ENCODE measurements around the gene TECTA. TPM values are rescaled to one million over a fixed set of nuclear protein-coding genes. Genes with fewer than 3 reads are reported as not detected.

TECTA gene
- total RNA-seq, 1 experiment from 2014 or later: 0.41 TPM

DNA sequence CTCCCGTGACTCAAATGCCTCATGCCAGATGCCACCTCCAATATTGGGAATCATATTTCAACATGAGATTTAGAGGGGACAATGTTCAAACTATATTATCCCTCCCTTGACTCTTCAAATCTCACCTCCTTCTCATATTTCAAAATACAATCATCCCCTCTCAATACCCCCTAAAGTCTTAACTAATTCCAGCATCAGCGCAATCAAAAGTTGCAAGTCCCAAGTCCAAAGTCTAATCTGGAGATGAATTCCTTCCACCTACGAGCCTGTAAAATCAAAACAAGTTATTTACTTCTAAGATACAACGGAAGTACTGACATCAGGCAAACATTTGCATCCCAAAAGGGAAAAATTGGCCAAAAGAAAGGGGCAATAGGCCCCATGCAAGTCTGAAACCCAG lies 124.3 kb downstream of the TECTA start:
- ChIA-PET POLR2A (no interaction called here), CTCF (no interaction called here)
- TF ChIP-seq, protein P1, sequence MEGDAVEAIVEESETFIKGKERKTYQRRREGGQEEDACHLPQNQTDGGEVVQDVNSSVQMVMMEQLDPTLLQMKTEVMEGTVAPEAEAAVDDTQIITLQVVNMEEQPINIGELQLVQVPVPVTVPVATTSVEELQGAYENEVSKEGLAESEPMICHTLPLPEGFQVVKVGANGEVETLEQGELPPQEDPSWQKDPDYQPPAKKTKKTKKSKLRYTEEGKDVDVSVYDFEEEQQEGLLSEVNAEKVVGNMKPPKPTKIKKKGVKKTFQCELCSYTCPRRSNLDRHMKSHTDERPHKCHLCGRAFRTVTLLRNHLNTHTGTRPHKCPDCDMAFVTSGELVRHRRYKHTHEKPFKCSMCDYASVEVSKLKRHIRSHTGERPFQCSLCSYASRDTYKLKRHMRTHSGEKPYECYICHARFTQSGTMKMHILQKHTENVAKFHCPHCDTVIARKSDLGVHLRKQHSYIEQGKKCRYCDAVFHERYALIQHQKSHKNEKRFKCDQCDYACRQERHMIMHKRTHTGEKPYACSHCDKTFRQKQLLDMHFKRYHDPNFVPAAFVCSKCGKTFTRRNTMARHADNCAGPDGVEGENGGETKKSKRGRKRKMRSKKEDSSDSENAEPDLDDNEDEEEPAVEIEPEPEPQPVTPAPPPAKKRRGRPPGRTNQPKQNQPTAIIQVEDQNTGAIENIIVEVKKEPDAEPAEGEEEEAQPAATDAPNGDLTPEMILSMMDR (IDR thresholded peaks at IDR 0.05; ENCODE audit: insufficient read depth in 1 of 2, low read depth in 1 of 2, low read length in 1 of 2, severe bottlenecking in 1 of 2, unreplicated experiment in 1 of 2): no peak
- DNase-seq: no peak
- Histone ChIP-seq H3K9me3 (no peaks in the 10 kb centered on the region), H3K36me3 (ENCODE audit: control insufficient read depth, insufficient read depth, low read length) (no peaks in the 10 kb centered on the region), H3K4me3 (ENCODE audit: low read depth, low read length) (no peak overlapping the region), H3K27me3 (replicated peaks; ENCODE audit: control insufficient read depth, insufficient read depth, low read length) (0 out of 2 replicates have a peak, but pooled peaks cover 2% of the 10 kb centered on the region), H3K4me1 (no peaks in the 10 kb centered on the region)
- H3K4me3 Mint-ChIP-seq (ENCODE audit: unreplicated experiment): no peak overlapping the region
- peaks cover 9% of the 10 kb centered on the region for H3K27me3 Mint-ChIP-seq (ENCODE audit: insufficient read depth, unreplicated experiment)
- no peaks in the 10 kb centered on the region for H3K9me3 Mint-ChIP-seq (ENCODE audit: unreplicated experiment)
- no TSS peak for BruUV-seq (replicated peaks)
- intact Hi-C loops (cut with micrococcal nuclease; ENCODE audit: unreplicated experiment): no loop called here
- H3K36me3 Mint-ChIP-seq (ENCODE audit: insufficient read depth, unreplicated experiment): no peaks in the 10 kb centered on the region
- H3K27ac Mint-ChIP-seq (ENCODE audit: unreplicated experiment): no peak overlapping the region
- no peaks in the 10 kb centered on the region for H3K4me1 Mint-ChIP-seq (ENCODE audit: low read depth, unreplicated experiment)

DNA sequence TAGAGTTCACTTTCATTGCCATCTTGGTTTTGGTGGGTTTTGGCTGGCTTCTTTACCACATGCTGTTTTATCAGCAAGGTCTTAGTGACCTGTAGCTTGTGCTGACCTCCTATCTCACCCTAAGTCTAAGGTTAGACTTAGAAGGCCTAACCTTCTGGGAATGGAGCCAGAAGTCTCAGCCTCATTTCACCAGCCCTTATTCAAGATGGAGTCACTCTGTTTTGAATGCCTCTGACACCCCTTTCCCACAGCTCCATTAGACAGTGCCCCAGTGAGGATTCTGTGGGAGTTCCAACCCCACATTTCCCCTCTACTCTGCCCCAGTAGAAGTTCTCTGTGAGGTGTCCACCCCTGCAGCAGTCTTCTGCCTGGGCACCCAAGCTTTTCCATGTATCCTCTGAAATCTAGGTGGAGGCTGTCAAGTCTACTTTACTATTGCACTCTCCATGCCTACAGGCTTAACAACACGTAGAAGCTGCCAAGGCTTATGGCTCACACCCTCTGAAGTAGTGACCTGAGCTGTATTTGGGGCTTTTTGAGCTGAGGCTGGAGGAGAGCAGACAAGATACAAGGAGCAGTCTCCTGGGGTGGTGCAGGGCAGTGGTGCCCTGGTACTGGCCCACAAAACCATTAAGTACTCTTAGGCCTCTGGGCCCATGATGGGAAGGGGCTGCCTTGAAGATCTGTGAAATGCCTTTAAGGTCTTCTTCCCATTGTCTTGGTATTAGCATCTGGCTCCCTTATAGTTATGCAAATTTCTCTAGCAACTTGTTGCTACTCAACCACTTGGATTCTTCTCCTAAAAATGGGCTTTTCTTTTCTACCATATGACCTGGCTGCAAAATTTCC lies 125.6 kb downstream of the TECTA start:
- Mint-ChIP-seq H3K4me3 (ENCODE audit: unreplicated experiment) (no peak overlapping the region), H3K27me3 (ENCODE audit: insufficient read depth, unreplicated experiment) (peaks cover 4% of the 10 kb centered on the region), H3K36me3 (ENCODE audit: insufficient read depth, unreplicated experiment) (no peaks in the 10 kb centered on the region), H3K4me1 (ENCODE audit: low read depth, unreplicated experiment) (peaks cover 2% of the 10 kb centered on the region), H3K27ac (ENCODE audit: unreplicated experiment) (no peak overlapping the region), H3K9me3 (ENCODE audit: unreplicated experiment) (no peaks in the 10 kb centered on the region)
- ChIA-PET CTCF (no interaction called here), POLR2A (no interaction called here)
- TF ChIP-seq, protein P1 (IDR thresholded peaks at IDR 0.05; ENCODE audit: insufficient read depth in 1 of 2, low read depth in 1 of 2, low read length in 1 of 2, severe bottlenecking in 1 of 2, unreplicated experiment in 1 of 2): no peak
- no peak for DNase-seq
- BruUV-seq (replicated peaks): no TSS peak
- Histone ChIP-seq H3K4me3 (ENCODE audit: low read depth, low read length) (no peak overlapping the region), H3K27me3 (replicated peaks; ENCODE audit: control insufficient read depth, insufficient read depth, low read length) (0 out of 2 replicates have a peak, but pooled peaks cover 2% of the 10 kb centered on the region), H3K9me3 (no peaks in the 10 kb centered on the region), H3K4me1 (peaks cover 5% of the 10 kb centered on the region), H3K36me3 (ENCODE audit: control insufficient read depth, insufficient read depth, low read length) (no peaks in the 10 kb centered on the region)
- intact Hi-C loops (cut with micrococcal nuclease; ENCODE audit: unreplicated experiment): no loop called here

DNA sequence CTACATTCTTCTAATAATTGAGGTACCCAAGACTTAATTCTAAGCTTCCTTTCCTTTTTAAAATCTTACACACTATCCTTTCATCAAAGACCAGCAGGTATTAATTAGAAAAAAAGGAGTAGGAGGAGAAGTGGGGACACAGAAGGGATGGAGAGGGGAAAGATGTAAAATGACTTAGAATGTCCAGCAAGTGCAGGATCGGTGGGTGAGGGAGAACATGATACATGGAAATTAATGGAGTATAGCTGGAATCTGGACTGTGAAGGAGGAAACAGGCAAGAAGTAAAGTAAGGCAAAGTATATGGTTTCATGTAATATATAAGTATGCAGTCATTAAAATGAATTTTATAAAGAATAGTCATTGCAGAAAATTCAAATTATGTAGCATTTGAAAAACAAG lies 127.8 kb downstream of the TECTA start:
- H3K36me3 Mint-ChIP-seq (ENCODE audit: insufficient read depth, unreplicated experiment): no peaks in the 10 kb centered on the region
- peaks cover 6% of the 10 kb centered on the region for H3K4me1 Mint-ChIP-seq (ENCODE audit: low read depth, unreplicated experiment)
- Histone ChIP-seq H3K27me3 (replicated peaks; ENCODE audit: control insufficient read depth, insufficient read depth, low read length) (0 out of 2 replicates have a peak, but pooled peaks cover 2% of the 10 kb centered on the region), H3K4me1 (peaks cover 13% of the 10 kb centered on the region), H3K4me3 (ENCODE audit: low read depth, low read length) (no peak overlapping the region), H3K9me3 (no peaks in the 10 kb centered on the region), H3K36me3 (ENCODE audit: control insufficient read depth, insufficient read depth, low read length) (no peaks in the 10 kb centered on the region)
- H3K27ac Mint-ChIP-seq (ENCODE audit: unreplicated experiment): no peak overlapping the region
- TF ChIP-seq, protein P1 (IDR thresholded peaks at IDR 0.05; ENCODE audit: insufficient read depth in 1 of 2, low read depth in 1 of 2, low read length in 1 of 2, severe bottlenecking in 1 of 2, unreplicated experiment in 1 of 2): no peak
- CTCF ChIA-PET: no interaction called here
- BruUV-seq (replicated peaks): no TSS peak
- intact Hi-C loops (cut with micrococcal nuclease; ENCODE audit: unreplicated experiment): no loop called here
- H3K4me3 Mint-ChIP-seq (ENCODE audit: unreplicated experiment): no peak overlapping the region
- peaks cover 4% of the 10 kb centered on the region for H3K27me3 Mint-ChIP-seq (ENCODE audit: insufficient read depth, unreplicated experiment)
- POLR2A ChIA-PET: no interaction called here
- DNase-seq: no peak
- no peaks in the 10 kb centered on the region for H3K9me3 Mint-ChIP-seq (ENCODE audit: unreplicated experiment)

Measured in Caco-2 (cell line).